H9 (cell line): Measurements from ENCODE around the gene CEP43. TPM values are rescaled to one million over a fixed set of nuclear protein-coding genes. Genes with fewer than 3 reads are reported as not detected.

Experiments
- DNase-seq: peaks from one replicate; pipeline ENCODE4 v3.0.0-alpha.2; 2017
- H2AFZ ChIP-seq: one replicate; pipeline ENCODE4 v1.6.1; 2013; ENCODE audit warnings: mild to moderate bottlenecking, low read length, control low read depth, moderate library complexity
- H2AK5ac ChIP-seq: 2 replicates; pipeline ENCODE4 v1.6.1; 2013; ENCODE audit warnings: low read length, control low read depth, mixed read lengths; ENCODE audit not compliant: insufficient read length
- H2BK120ac ChIP-seq: one replicate; pipeline ENCODE4 v1.6.1; 2013; ENCODE audit warnings: low read depth, mild to moderate bottlenecking, low read length, control low read depth, inconsistent platforms; ENCODE audit not compliant: poor library complexity, severe bottlenecking
- H2BK12ac ChIP-seq: 2 replicates; pipeline ENCODE4 v1.6.1; 2013; ENCODE audit warnings: low read length, control low read depth, mixed read lengths, low read depth; ENCODE audit not compliant: insufficient read length
- H2BK15ac ChIP-seq: 2 replicates; pipeline ENCODE4 v1.6.1; 2013; ENCODE audit warnings: low read depth, low read length, control low read depth
- H2BK20ac ChIP-seq: one replicate; pipeline ENCODE4 v1.6.1; 2013; ENCODE audit warnings: low read depth, mild to moderate bottlenecking, low read length, control low read depth, inconsistent platforms; ENCODE audit not compliant: poor library complexity, severe bottlenecking
- H2BK5ac ChIP-seq: 2 replicates; pipeline ENCODE4 v1.6.1; 2013; ENCODE audit warnings: low read length, control low read depth, mixed read lengths; ENCODE audit not compliant: insufficient read length
- H3K14ac ChIP-seq: 2 replicates; pipeline ENCODE4 v1.6.1; 2013; ENCODE audit warnings: low read length, control low read depth; ENCODE audit not compliant: insufficient read depth
- H3K18ac ChIP-seq: 2 replicates; pipeline ENCODE4 v1.6.1; 2013; ENCODE audit warnings: low read depth, mild to moderate bottlenecking, mixed read lengths, low read length, control low read depth; ENCODE audit not compliant: insufficient read length
- H3K23ac ChIP-seq: 2 replicates; pipeline ENCODE4 v1.6.1; 2013; ENCODE audit warnings: low read length, control low read depth, mixed read lengths, low read depth; ENCODE audit not compliant: insufficient read length
- H3K23me2 ChIP-seq: 2 replicates; pipeline ENCODE4 v1.6.1; 2013; ENCODE audit warnings: low read depth, mild to moderate bottlenecking, mixed read lengths, low read length, control low read depth; ENCODE audit not compliant: insufficient read length, poor library complexity, severe bottlenecking
- H3K27ac ChIP-seq: 2 replicates; pipeline ENCODE4 v1.5.1; 2013; ENCODE audit warnings: low read length, control low read depth, mixed read lengths, low read depth; ENCODE audit not compliant: insufficient read length
- H3K27me3 ChIP-seq: 2 replicates; pipeline ENCODE4 v1.6.1; 2013; ENCODE audit warnings: low read length, control low read depth, inconsistent platforms; ENCODE audit not compliant: insufficient read depth
- H3K4ac ChIP-seq: 2 replicates; pipeline ENCODE4 v1.6.1; 2013; ENCODE audit warnings: low read depth, mild to moderate bottlenecking, control low read depth, inconsistent platforms, low read length, moderate library complexity
- H3K4me1 ChIP-seq: 2 replicates; pipeline ENCODE4 v1.6.1; 2013; ENCODE audit warnings: low read length, control low read depth, inconsistent platforms; ENCODE audit not compliant: insufficient read depth
- H3K4me2 ChIP-seq: 2 replicates; pipeline ENCODE4 v1.6.1; 2013; ENCODE audit warnings: low read length, control low read depth, mixed read lengths; ENCODE audit not compliant: insufficient read length, insufficient read depth
- H3K56ac ChIP-seq: 2 replicates; pipeline ENCODE4 v1.6.1; 2013; ENCODE audit warnings: low read depth, mild to moderate bottlenecking, mixed read lengths, low read length, control low read depth; ENCODE audit not compliant: insufficient read length
- H3K79me1 ChIP-seq: 2 replicates; pipeline ENCODE4 v1.6.1; 2013; ENCODE audit warnings: low read depth, mild to moderate bottlenecking, moderate library complexity, low read length, control low read depth, inconsistent platforms; ENCODE audit not compliant: insufficient read depth, poor library complexity, severe bottlenecking
- H3K79me2 ChIP-seq: 2 replicates; pipeline ENCODE4 v1.6.1; 2013; ENCODE audit warnings: low read length, control low read depth, inconsistent platforms; ENCODE audit not compliant: insufficient read depth
- H3K9ac ChIP-seq: 2 replicates; pipeline ENCODE4 v1.6.1; 2013; ENCODE audit warnings: low read length, control low read depth, mixed read lengths; ENCODE audit not compliant: insufficient read length; ENCODE audit errors: extremely low read depth
- H3K9me3 ChIP-seq: one replicate; pipeline ENCODE4 v1.6.1; 2013; ENCODE audit warnings: low read depth, low read length, inconsistent platforms; ENCODE audit not compliant: control insufficient read depth
- H3T11ph ChIP-seq: one replicate; pipeline ENCODE4 v1.6.1; 2013; ENCODE audit warnings: mild to moderate bottlenecking, low read length, control low read depth, inconsistent platforms
- H4K20me1 ChIP-seq: one replicate; pipeline ENCODE4 v1.6.1; 2013; ENCODE audit not compliant: control insufficient read depth, insufficient read length, insufficient read depth
- H4K5ac ChIP-seq: 2 replicates; pipeline ENCODE4 v1.6.1; 2013; ENCODE audit warnings: low read depth, mild to moderate bottlenecking, mixed read lengths, low read length, control low read depth; ENCODE audit not compliant: insufficient read length
- H4K8ac ChIP-seq: replicated peaks from 2 replicates; pipeline ENCODE4 v1.6.1; 2013; ENCODE audit warnings: low read length, control low read depth, mixed read lengths, low read depth; ENCODE audit not compliant: insufficient read length
- H4K91ac ChIP-seq: 2 replicates; pipeline ENCODE4 v1.6.1; 2013; ENCODE audit warnings: low read depth, mild to moderate bottlenecking, moderate library complexity, mixed read lengths, low read length, control low read depth; ENCODE audit not compliant: insufficient read length
- H3K27ac Mint-ChIP-seq, 3 experiments: 2 replicates in 2 of 3; 3 replicates in 1 of 3; pipeline ENCODE4 v1.8.0; 2020 to 2021; ENCODE audit warnings: mixed read lengths in 3 of 3, mild to moderate bottlenecking in 1 of 3, moderate library complexity in 1 of 3
- H3K27me3 Mint-ChIP-seq: 2 replicates; pipeline ENCODE4 v1.8.0; 2021; ENCODE audit warnings: low read depth, mild to moderate bottlenecking, moderate library complexity, mixed read lengths
- H3K36me3 Mint-ChIP-seq, 3 experiments: 2 replicates in 2 of 3; 3 replicates in 1 of 3; pipeline ENCODE4 v1.8.0; 2020 to 2021; ENCODE audit warnings: low read depth in 3 of 3, mixed read lengths in 3 of 3; ENCODE audit not compliant: insufficient read depth in 1 of 3
- H3K4me1 Mint-ChIP-seq, 2 experiments: 2 replicates each; pipeline ENCODE4 v1.8.0; 2020; ENCODE audit warnings: mixed read lengths in 2 of 2
- H3K4me3 Mint-ChIP-seq, 2 experiments: 2 replicates in 1 of 2; 3 replicates in 1 of 2; pipeline ENCODE4 v1.8.0; 2020 to 2021; ENCODE audit warnings: mild to moderate bottlenecking in 2 of 2, mixed read lengths in 2 of 2, moderate library complexity in 1 of 2
- H3K9me3 Mint-ChIP-seq, 2 experiments: 2 replicates in 1 of 2; 3 replicates in 1 of 2; pipeline ENCODE4 v1.8.0; 2020; ENCODE audit warnings: mild to moderate bottlenecking in 2 of 2, mixed read lengths in 2 of 2, moderate library complexity in 1 of 2
- WGBS: extraction: QIAGEN DNeasy Blood & Tissue Kit; methylation state at CpG from one replicate; pipeline ENCODE4 v1.1.7; 2013; ENCODE audit warnings: missing lambda C conversion rate, low lambda C conversion rate, mixed read lengths; ENCODE audit not compliant: insufficient read length; ENCODE audit errors: extremely low coverage; 5-methylcytosine and 5-hydroxymethylcytosine counted together
- total RNA-seq: library from RNA; stranded (reverse); gene quantifications from 2 replicates; pipeline ENCODE4 v1.2.1, GENCODE V29; 2021
- TF ChIP-seq, protein P1 (sequence below): fragments of 200-600 bp; sonication (generic); conservative IDR thresholded peaks from 3 replicates; pipeline ENCODE4 v1.8.0; 2021; ENCODE audit warnings: antibody characterized with exemption, mild to moderate bottlenecking

Gene CEP43
- total RNA-seq, 1 experiment from 2014 or later: 33.6 TPM

GRCh38 chr6:166957805-166958076, 41.5 kb upstream of the CEP43 start:
- Mint-ChIP-seq H3K4me3 (peak overlapping the region; percentile 68 to 82), H3K27me3 (peaks cover 18% of the 10 kb centered on the region), H3K36me3 (peaks cover 3 to 11% (median 8%) of the 10 kb centered on the region in 3 experiments; a peak in 4 of 7 replicates), H3K27ac (no peak overlapping the region), H3K4me1 (peaks cover 25 to 29% of the 10 kb centered on the region in 2 experiments), H3K9me3 (peaks cover 3 to 4% of the 10 kb centered on the region in 2 experiments)
- Histone ChIP-seq H3K4ac (no peak overlapping the region), H3K4me2 (peak overlapping the region; percentile 62), H2BK20ac (no peak overlapping the region), H3K4me1 (no peaks in the 10 kb centered on the region; the same call in 1 of the 2 replicates), H3K9me3 (no peaks in the 10 kb centered on the region), H2AK5ac (no peak overlapping the region), H2BK5ac (no peak overlapping the region), H3K14ac (no peak overlapping the region), H3T11ph (no peak overlapping the region), H3K9ac (no peak overlapping the region), H2BK15ac (no peak overlapping the region), H4K5ac (no peak overlapping the region), H3K56ac (no peak overlapping the region), H3K23ac (no peak overlapping the region), H4K91ac (no peak overlapping the region), H3K18ac (no peak overlapping the region), H2BK12ac (no peak overlapping the region), H2AFZ (no peak overlapping the region), H3K27me3 (no peaks in the 10 kb centered on the region), H4K8ac (no peak overlapping the region), H4K20me1 (no peaks in the 10 kb centered on the region), H2BK120ac (no peak overlapping the region), H3K79me1 (no peaks in the 10 kb centered on the region), H3K23me2 (peaks cover 9% of the 10 kb centered on the region), H3K79me2 (no peaks in the 10 kb centered on the region), H3K27ac (no peak overlapping the region)
- no CpG with 5 or more reads among the region's 5 CpGs for WGBS
- TF ChIP-seq, protein P1, sequence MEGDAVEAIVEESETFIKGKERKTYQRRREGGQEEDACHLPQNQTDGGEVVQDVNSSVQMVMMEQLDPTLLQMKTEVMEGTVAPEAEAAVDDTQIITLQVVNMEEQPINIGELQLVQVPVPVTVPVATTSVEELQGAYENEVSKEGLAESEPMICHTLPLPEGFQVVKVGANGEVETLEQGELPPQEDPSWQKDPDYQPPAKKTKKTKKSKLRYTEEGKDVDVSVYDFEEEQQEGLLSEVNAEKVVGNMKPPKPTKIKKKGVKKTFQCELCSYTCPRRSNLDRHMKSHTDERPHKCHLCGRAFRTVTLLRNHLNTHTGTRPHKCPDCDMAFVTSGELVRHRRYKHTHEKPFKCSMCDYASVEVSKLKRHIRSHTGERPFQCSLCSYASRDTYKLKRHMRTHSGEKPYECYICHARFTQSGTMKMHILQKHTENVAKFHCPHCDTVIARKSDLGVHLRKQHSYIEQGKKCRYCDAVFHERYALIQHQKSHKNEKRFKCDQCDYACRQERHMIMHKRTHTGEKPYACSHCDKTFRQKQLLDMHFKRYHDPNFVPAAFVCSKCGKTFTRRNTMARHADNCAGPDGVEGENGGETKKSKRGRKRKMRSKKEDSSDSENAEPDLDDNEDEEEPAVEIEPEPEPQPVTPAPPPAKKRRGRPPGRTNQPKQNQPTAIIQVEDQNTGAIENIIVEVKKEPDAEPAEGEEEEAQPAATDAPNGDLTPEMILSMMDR: no peak
- no peak for DNase-seq
